ENCODE measurements around the gene TERF2IP. TPM values are rescaled to one million over a fixed set of nuclear protein-coding genes. Genes with fewer than 3 reads are reported as not detected.

TERF2IP gene
- total and polyA plus RNA-seq, 9 of the 15 experiments (the other 6 are each of a cell fraction or from before 2014, with no cell fraction given), result 14.5 to 64.2 (median 47.0) TPM

GRCh38 chr16:75622761-75623605, 24.6 kb upstream of the TERF2IP start, which contains the start of gene ADAT1 (continued):
- peak in 1 of 2 experiments; percentile 89 for TF ChIP-seq AFF1 (IDR thresholded peaks at IDR 0.05; ENCODE audit: low read depth in 1 of 2, partially characterized antibody in 2 of 2)
- TF ChIP-seq THAP12 (CRISPR knock-in tag; IDR thresholded peaks at IDR 0.05), result no peak
- TF ChIP-seq HMBOX1 (IDR thresholded peaks at IDR 0.05), result peak; percentile 32; the same call in 1 of the 2 replicates
- TF ChIP-seq RBM39 (optimal IDR thresholded peaks at IDR 0.05; ENCODE audit: low read depth, low read length), result no peak
- no peak for TF ChIP-seq HNRNPLL (IDR thresholded peaks at IDR 0.05; ENCODE audit: low read depth, low read length, poor library complexity, severe bottlenecking)
- no peak for TF ChIP-seq ASH1L (IDR thresholded peaks at IDR 0.05; ENCODE audit: borderline replicate concordance, low read depth, partially characterized antibody)
- TF ChIP-seq NFE2 (IDR thresholded peaks at IDR 0.05; ENCODE audit: low read depth), result no peak
- no peak for TF ChIP-seq ZFP91 (CRISPR knock-in tag; IDR thresholded peaks at IDR 0.05)
- no peak for TF ChIP-seq HLTF (IDR thresholded peaks at IDR 0.05)
- TF ChIP-seq, protein P1, sequence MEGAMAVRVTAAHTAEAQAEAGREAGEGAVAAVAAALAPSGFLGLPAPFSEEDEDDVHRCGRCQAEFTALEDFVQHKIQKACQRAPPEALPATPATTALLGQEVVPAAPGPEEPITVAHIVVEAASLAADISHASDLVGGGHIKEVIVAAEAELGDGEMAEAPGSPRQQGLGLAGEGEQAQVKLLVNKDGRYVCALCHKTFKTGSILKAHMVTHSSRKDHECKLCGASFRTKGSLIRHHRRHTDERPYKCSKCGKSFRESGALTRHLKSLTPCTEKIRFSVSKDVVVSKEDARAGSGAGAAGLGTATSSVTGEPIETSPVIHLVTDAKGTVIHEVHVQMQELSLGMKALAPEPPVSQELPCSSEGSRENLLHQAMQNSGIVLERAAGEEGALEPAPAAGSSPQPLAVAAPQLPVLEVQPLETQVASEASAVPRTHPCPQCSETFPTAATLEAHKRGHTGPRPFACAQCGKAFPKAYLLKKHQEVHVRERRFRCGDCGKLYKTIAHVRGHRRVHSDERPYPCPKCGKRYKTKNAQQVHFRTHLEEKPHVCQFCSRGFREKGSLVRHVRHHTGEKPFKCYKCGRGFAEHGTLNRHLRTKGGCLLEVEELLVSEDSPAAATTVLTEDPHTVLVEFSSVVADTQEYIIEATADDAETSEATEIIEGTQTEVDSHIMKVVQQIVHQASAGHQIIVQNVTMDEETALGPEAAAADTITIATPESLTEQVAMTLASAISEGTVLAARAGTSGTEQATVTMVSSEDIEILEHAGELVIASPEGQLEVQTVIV (CRISPR knock-in tag; IDR thresholded peaks at IDR 0.05; ENCODE audit: borderline replicate concordance), result no peak
- TF ChIP-seq ARID1B (IDR thresholded peaks at IDR 0.05), result no peak
- TF ChIP-seq, protein P2, sequence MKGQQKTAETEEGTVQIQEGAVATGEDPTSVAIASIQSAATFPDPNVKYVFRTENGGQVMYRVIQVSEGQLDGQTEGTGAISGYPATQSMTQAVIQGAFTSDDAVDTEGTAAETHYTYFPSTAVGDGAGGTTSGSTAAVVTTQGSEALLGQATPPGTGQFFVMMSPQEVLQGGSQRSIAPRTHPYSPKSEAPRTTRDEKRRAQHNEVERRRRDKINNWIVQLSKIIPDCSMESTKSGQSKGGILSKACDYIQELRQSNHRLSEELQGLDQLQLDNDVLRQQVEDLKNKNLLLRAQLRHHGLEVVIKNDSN (CRISPR knock-in tag; IDR thresholded peaks at IDR 0.05), result no peak
- TF ChIP-seq ELF1 (tag; IDR thresholded peaks at IDR 0.05), result peak; percentile 89
- no peak for TF ChIP-seq ZNF830 (CRISPR knock-in tag; IDR thresholded peaks at IDR 0.05)

Data from K562 (cell line).